Measurements from ENCODE around the gene NEIL3.

Gene NEIL3

DNA sequence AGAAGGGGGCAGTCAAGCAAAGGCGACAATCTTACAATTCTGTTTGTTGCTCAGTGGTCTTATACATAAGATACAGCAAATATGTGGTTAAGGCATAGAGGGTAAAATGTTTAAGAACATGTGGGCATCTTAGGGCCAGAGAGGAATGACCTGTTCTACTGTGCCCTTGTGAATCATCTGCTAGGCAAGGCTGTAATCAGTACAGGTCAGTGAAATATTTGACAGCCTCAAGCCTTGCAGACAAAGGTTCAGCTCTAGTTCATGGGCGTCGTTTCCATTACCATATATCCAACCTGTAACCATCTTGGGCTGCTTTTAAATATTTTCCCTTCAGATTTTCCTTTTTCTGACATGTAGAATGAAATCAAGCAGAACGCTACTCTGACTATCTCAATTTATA lies 95.3 kb downstream of the NEIL3 start:
- no peak overlapping the region for H3K27ac ChIP-seq (ENCODE audit: low read depth, low read length)
- H3K27me3 ChIP-seq (ENCODE audit: control insufficient read depth in 1 of 2, insufficient read depth in 2 of 2, low read length in 2 of 2), result no peaks in the 10 kb centered on the region
- H3K36me3 ChIP-seq (ENCODE audit: control insufficient read depth in 1 of 2, insufficient read depth in 2 of 2, low read length in 2 of 2), result no peaks in the 10 kb centered on the region
- no peak overlapping the region for H3K9ac ChIP-seq (ENCODE audit: low read depth in 1 of 2, low read length in 2 of 2)
- no peak overlapping the region for H3K4me3 ChIP-seq (ENCODE audit: low read depth in 1 of 2, low read length in 2 of 2)
- peaks cover 13 to 20% of the 10 kb centered on the region in 2 donors for H3K4me1 ChIP-seq (ENCODE audit: control insufficient read depth in 1 of 2, insufficient read depth in 2 of 2, low read length in 2 of 2)
- no peaks in the 10 kb centered on the region for H3K9me3 ChIP-seq (ENCODE audit: control insufficient read depth in 1 of 2, low read length in 2 of 2)

DNA sequence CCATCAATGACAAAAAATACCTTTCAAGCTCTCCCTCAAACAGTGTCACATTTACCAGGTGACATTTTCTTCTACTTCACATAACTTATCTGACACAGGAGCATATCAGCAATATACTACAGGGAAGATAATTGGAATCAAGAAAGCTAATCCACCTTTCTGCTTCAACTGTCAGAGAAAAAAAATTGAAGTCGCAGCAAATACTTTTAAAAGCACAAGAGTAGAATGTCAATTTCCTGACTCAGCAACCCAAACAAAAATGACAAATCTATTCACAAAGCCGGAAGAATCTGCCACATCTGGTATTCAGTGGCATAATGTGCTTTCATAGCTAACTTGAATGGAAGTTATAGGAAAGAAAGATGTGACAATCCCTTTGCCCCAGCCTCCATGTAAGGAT lies 95.8 kb downstream of the NEIL3 start:
- Histone ChIP-seq H3K9me3 (ENCODE audit: control insufficient read depth in 1 of 2, low read length in 2 of 2) (no peaks in the 10 kb centered on the region), H3K27me3 (ENCODE audit: control insufficient read depth in 1 of 2, insufficient read depth in 2 of 2, low read length in 2 of 2) (no peaks in the 10 kb centered on the region), H3K36me3 (ENCODE audit: control insufficient read depth in 1 of 2, insufficient read depth in 2 of 2, low read length in 2 of 2) (no peaks in the 10 kb centered on the region), H3K27ac (ENCODE audit: low read depth, low read length) (no peak overlapping the region), H3K4me3 (ENCODE audit: low read depth in 1 of 2, low read length in 2 of 2) (no peak overlapping the region), H3K9ac (ENCODE audit: low read depth in 1 of 2, low read length in 2 of 2) (no peak overlapping the region), H3K4me1 (ENCODE audit: control insufficient read depth in 1 of 2, insufficient read depth in 2 of 2, low read length in 2 of 2) (peaks cover 13 to 20% of the 10 kb centered on the region in 2 donors)

DNA sequence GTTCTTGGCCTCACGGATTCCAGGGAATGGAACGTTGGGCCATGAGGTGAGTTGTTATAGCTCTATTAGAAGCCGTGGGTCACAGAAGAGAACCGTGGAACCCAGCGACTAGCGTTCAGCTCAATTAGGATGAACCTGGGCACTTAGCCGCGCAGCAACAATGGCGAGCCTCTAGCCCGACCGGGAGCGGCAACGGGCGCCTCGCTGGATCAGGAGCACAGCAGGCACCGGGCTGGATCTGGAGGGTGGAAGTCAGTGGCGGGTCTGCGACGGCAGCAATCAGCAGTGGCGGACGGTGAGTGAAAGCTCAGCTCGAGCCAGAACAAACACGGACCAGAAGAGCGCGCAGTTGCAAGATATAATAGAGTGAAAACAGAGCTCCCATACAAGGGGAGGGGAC lies 98.3 kb downstream of the NEIL3 start:
- H3K9ac ChIP-seq (ENCODE audit: low read depth in 1 of 2, low read length in 2 of 2), result no peak overlapping the region
- H3K27me3 ChIP-seq (ENCODE audit: control insufficient read depth in 1 of 2, insufficient read depth in 2 of 2, low read length in 2 of 2), result no peaks in the 10 kb centered on the region
- no peaks in the 10 kb centered on the region for H3K9me3 ChIP-seq (ENCODE audit: control insufficient read depth in 1 of 2, low read length in 2 of 2)
- H3K4me3 ChIP-seq (ENCODE audit: low read depth in 1 of 2, low read length in 2 of 2), result no peak overlapping the region
- H3K4me1 ChIP-seq (ENCODE audit: control insufficient read depth in 1 of 2, insufficient read depth in 2 of 2, low read length in 2 of 2), result peaks cover 0 to 4% of the 10 kb centered on the region in 2 donors
- H3K27ac ChIP-seq (ENCODE audit: low read depth, low read length), result no peak overlapping the region
- no peaks in the 10 kb centered on the region for H3K36me3 ChIP-seq (ENCODE audit: control insufficient read depth in 1 of 2, insufficient read depth in 2 of 2, low read length in 2 of 2)

DNA sequence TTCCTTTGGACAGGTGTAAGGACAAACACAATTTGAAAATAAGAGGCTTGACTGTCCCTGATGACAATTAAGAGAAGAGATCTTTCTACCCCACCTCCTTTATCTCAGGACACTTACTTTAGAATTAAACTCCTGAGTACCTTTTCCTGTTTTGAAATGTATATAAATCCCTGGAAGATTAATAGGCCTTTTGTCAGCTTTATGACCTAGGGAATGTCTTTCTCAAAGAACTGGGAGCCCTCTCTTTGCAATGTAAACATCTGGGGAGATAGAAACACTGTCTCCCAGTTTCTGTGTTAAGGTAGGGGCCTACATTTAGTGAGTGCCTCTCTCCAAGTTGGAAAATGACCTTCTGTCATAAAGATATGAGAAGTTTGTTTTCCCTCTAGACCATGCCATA lies 100.9 kb downstream of the NEIL3 start:
- H3K27me3 ChIP-seq (ENCODE audit: control insufficient read depth in 1 of 2, insufficient read depth in 2 of 2, low read length in 2 of 2), result no peaks in the 10 kb centered on the region
- no peak overlapping the region for H3K27ac ChIP-seq (ENCODE audit: low read depth, low read length)
- no peaks in the 10 kb centered on the region for H3K4me1 ChIP-seq (ENCODE audit: control insufficient read depth in 1 of 2, insufficient read depth in 2 of 2, low read length in 2 of 2)
- no peak overlapping the region for H3K4me3 ChIP-seq (ENCODE audit: low read depth in 1 of 2, low read length in 2 of 2)
- H3K9ac ChIP-seq (ENCODE audit: low read depth in 1 of 2, low read length in 2 of 2), result no peak overlapping the region
- no peaks in the 10 kb centered on the region for H3K9me3 ChIP-seq (ENCODE audit: control insufficient read depth in 1 of 2, low read length in 2 of 2)
- H3K36me3 ChIP-seq (ENCODE audit: control insufficient read depth in 1 of 2, insufficient read depth in 2 of 2, low read length in 2 of 2), result no peaks in the 10 kb centered on the region

DNA sequence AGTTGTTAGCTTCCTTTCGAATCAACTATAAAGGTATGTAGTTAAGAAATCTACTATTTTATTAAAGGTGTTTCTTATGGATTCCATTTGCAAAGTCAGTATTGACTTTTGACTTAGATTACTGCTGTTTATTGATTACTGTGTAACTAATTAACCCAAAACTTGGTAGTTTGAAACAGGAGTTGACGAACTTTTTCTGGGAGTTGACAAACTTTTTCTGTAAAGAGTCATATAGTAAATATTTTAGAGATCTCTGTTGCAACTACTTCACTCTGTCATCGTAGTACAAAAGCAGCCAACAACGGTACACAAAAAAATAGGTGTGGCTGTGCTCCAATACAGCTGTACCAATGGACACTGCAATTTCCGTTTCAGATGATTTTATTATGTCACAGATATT lies 102.3 kb downstream of the NEIL3 start:
- Histone ChIP-seq H3K9me3 (ENCODE audit: control insufficient read depth in 1 of 2, low read length in 2 of 2) (no peaks in the 10 kb centered on the region), H3K36me3 (ENCODE audit: control insufficient read depth in 1 of 2, insufficient read depth in 2 of 2, low read length in 2 of 2) (no peaks in the 10 kb centered on the region), H3K4me1 (ENCODE audit: control insufficient read depth in 1 of 2, insufficient read depth in 2 of 2, low read length in 2 of 2) (no peaks in the 10 kb centered on the region), H3K9ac (ENCODE audit: low read depth in 1 of 2, low read length in 2 of 2) (no peak overlapping the region), H3K4me3 (ENCODE audit: low read depth in 1 of 2, low read length in 2 of 2) (no peak overlapping the region), H3K27ac (ENCODE audit: low read depth, low read length) (no peak overlapping the region), H3K27me3 (ENCODE audit: control insufficient read depth in 1 of 2, insufficient read depth in 2 of 2, low read length in 2 of 2) (no peaks in the 10 kb centered on the region)
